HepG2 (cell line): Measurements from ENCODE around the gene TRAK1. TPM values are rescaled to one million over a fixed set of nuclear protein-coding genes. Genes with fewer than 3 reads are reported as not detected.
A peak's percentile ranks its signal among the peaks of the same experiment; 100 is the strongest.

Experiments used
- AHR ChIP-seq: IDR thresholded peaks from 2 replicates; pipeline ENCODE4 v1.6.1; 2018; ENCODE audit warnings: missing genetic modification reagents, missing compliant biosample characterization
- FOSL1 ChIP-seq: sonication (generic); formaldehyde crosslinking; IDR thresholded peaks from 2 replicates; pipeline ENCODE4 v1.9.0; 2021; ENCODE audit warnings: missing genetic modification reagents, borderline replicate concordance
- KLF6 ChIP-seq: IDR thresholded peaks from 2 replicates; pipeline ENCODE4 v1.8.0; 2016; ENCODE audit warnings: missing biosample characterization, missing genetic modification reagents
- MED8 ChIP-seq: sonication (generic); formaldehyde crosslinking; IDR thresholded peaks from 2 replicates; pipeline ENCODE4 v1.8.1; 2023; ENCODE audit warnings: mild to moderate bottlenecking, missing genetic modification reagents; ENCODE audit not compliant: insufficient replicate concordance
- MXD4 ChIP-seq: IDR thresholded peaks from 2 replicates; pipeline ENCODE4 v1.6.1; 2016; ENCODE audit warnings: mild to moderate bottlenecking, missing biosample characterization, missing genetic modification reagents
- NCOA1 ChIP-seq: sonication (generic); formaldehyde crosslinking; IDR thresholded peaks from 2 replicates; pipeline ENCODE4 v1.9.0; 2021; ENCODE audit warnings: missing genetic modification reagents
- NFE2 ChIP-seq: sonication (generic); formaldehyde crosslinking; IDR thresholded peaks from 2 replicates; pipeline ENCODE4 v1.4.0; 2020; ENCODE audit warnings: missing genetic modification reagents
- PAF1 ChIP-seq: IDR thresholded peaks from 2 replicates; pipeline ENCODE4 v1.6.1; 2016; ENCODE audit warnings: missing genetic modification reagents, missing compliant biosample characterization
- PRMT3 ChIP-seq: sonication (generic); formaldehyde crosslinking; IDR thresholded peaks from 2 replicates; pipeline ENCODE4 v1.8.1; 2022; ENCODE audit warnings: low read depth, mild to moderate bottlenecking, moderate library complexity, missing genetic modification reagents, borderline replicate concordance
- SIX1 ChIP-seq: sonication (generic); formaldehyde crosslinking; IDR thresholded peaks from 2 replicates; pipeline ENCODE4 v1.4.0; 2020; ENCODE audit warnings: missing genetic modification reagents, borderline replicate concordance
- THYN1 ChIP-seq: sonication (generic); formaldehyde crosslinking; IDR thresholded peaks from 2 replicates; pipeline ENCODE4 v1.8.1; 2023; ENCODE audit warnings: low read depth, mild to moderate bottlenecking, moderate library complexity, missing genetic modification reagents, borderline replicate concordance
- TOPORS ChIP-seq: sonication (generic); formaldehyde crosslinking; IDR thresholded peaks from 2 replicates; pipeline ENCODE4 v1.8.0; 2023; ENCODE audit warnings: mild to moderate bottlenecking, missing genetic modification reagents
- ZNF207 ChIP-seq: fragments of 450-650 bp; IDR thresholded peaks from 2 replicates; pipeline ENCODE4 v1.6.1; 2016; ENCODE audit warnings: antibody characterized with exemption, borderline replicate concordance
- ZNF264 ChIP-seq: sonication (generic); formaldehyde crosslinking; IDR thresholded peaks from 2 replicates; pipeline ENCODE4 v1.4.0; 2020; ENCODE audit warnings: missing genetic modification reagents
- ZNF3 ChIP-seq: IDR thresholded peaks from 2 replicates; pipeline ENCODE4 v1.7.0; 2017; ENCODE audit warnings: inconsistent platforms
- ZNF335 ChIP-seq: sonication (generic); formaldehyde crosslinking; IDR thresholded peaks from 2 replicates; pipeline ENCODE4 v1.4.0; 2020; ENCODE audit warnings: missing genetic modification reagents
- ZNF44 ChIP-seq: sonication (generic); formaldehyde crosslinking; IDR thresholded peaks from 2 replicates; pipeline ENCODE4 v1.5.1; 2020; ENCODE audit warnings: mild to moderate bottlenecking, missing genetic modification reagents
- ZNF577 ChIP-seq: sonication (generic); formaldehyde crosslinking; IDR thresholded peaks from 2 replicates; pipeline ENCODE4 v1.4.0; 2020; ENCODE audit warnings: mild to moderate bottlenecking, low read depth, missing genetic modification reagents, borderline replicate concordance
- ZNF776 ChIP-seq: sonication (generic); formaldehyde crosslinking; IDR thresholded peaks from 2 replicates; pipeline ENCODE4 v1.4.0; 2020; ENCODE audit warnings: mild to moderate bottlenecking, missing genetic modification reagents
- ZNF883 ChIP-seq: sonication (generic); formaldehyde crosslinking; IDR thresholded peaks from 2 replicates; pipeline ENCODE4 v1.5.1; 2020; ENCODE audit warnings: mild to moderate bottlenecking, missing genetic modification reagents; ENCODE audit errors: not compliant biosample characterization
- ZSCAN21 ChIP-seq: sonication (generic); formaldehyde crosslinking; IDR thresholded peaks from 2 replicates; pipeline ENCODE4 v1.8.0; 2022; ENCODE audit warnings: mild to moderate bottlenecking, missing genetic modification reagents, moderate library complexity, borderline replicate concordance
- polyA plus RNA-seq, 8 experiments: library from polyadenylated mRNA; depleted of rRNA in 3 of 8; stranded (reverse) in 7 of 8; unstranded in 1 of 8; fragments of >200 nt; fragmentation: Illumina TruSeq in 4 of 8; extraction: Trizol in 4 of 8; gene quantifications; 2 replicates each; pipeline versions ENCODE4 v1.2.1 to v1.2.3, GENCODE V29; 2011 to 2016; ENCODE audit warnings: low read depth in 4 of 8, missing spikeins in 1 of 8, mixed read lengths in 1 of 8; ENCODE audit not compliant: insufficient read depth in 1 of 8
- total RNA-seq, 5 experiments: library from RNA; depleted of rRNA; stranded (reverse); fragments of >200 nt; fragmentation: Illumina TruSeq; extraction: Trizol; gene quantifications; 2 replicates each; pipeline ENCODE4 v1.2.3, GENCODE V29; 2016; ENCODE audit warnings: low read depth in 1 of 5
- TF ChIP-seq, protein P1 (sequence below): sonication (generic); formaldehyde crosslinking; IDR thresholded peaks from 2 replicates; pipeline ENCODE4 v1.4.0; 2020; ENCODE audit warnings: low read depth, missing genetic modification reagents
- TF ChIP-seq, protein P2 (sequence below): IDR thresholded peaks from 2 replicates; pipeline ENCODE4 v1.6.1; 2016; ENCODE audit warnings: low read depth
- TF ChIP-seq, protein P3 (sequence below): sonication (generic); formaldehyde crosslinking; IDR thresholded peaks from 2 replicates; pipeline ENCODE4 v1.8.1; 2023; ENCODE audit warnings: mild to moderate bottlenecking, missing genetic modification reagents, borderline replicate concordance
- TF ChIP-seq, protein P4 (sequence below): sonication (generic); formaldehyde crosslinking; IDR thresholded peaks from 2 replicates; pipeline ENCODE4 v1.8.0; 2022; ENCODE audit warnings: missing genetic modification reagents, mild to moderate bottlenecking, borderline replicate concordance

TRAK1 gene
- total and polyA plus RNA-seq, 2 of the 13 experiments (the other 11 are each of a cell fraction or from before 2014, with no cell fraction given) = 20.5 to 46.6 TPM

DNA sequence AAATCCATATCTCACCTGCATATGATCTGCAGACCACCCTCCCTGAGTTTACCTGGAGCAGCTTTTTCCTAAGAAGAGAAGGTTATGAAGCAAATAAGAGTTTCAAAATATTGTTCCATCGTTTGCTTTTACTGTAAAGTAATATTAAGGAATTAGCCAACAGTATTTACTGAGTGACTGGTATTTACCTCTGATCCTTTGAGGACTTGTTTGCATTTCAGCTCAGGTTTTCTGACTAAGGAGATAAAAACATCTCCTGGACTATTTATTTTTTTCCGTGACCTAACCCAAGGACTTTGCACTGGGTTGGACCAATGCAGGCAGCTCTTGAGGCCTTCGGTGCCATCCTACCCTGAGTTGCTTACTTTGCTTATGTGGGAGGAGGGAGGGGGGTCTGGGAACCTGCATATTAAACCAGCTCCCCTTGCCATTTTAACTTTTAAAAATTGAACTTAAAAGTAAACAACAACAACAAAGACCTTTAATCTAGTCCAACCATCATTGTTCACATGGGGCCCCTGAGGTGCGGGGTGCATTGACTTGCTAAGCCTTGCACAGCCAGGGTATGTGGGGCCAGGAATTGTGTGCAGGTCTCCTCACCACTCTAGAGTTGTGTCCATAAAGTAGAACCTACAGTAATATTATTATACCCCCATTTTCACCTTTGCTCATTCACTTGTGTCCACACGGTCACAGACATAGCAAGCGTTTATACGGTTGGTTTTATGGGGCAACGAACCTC, 39.3 kb downstream of the TRAK1 start (continued):
- TF ChIP-seq, protein P1, sequence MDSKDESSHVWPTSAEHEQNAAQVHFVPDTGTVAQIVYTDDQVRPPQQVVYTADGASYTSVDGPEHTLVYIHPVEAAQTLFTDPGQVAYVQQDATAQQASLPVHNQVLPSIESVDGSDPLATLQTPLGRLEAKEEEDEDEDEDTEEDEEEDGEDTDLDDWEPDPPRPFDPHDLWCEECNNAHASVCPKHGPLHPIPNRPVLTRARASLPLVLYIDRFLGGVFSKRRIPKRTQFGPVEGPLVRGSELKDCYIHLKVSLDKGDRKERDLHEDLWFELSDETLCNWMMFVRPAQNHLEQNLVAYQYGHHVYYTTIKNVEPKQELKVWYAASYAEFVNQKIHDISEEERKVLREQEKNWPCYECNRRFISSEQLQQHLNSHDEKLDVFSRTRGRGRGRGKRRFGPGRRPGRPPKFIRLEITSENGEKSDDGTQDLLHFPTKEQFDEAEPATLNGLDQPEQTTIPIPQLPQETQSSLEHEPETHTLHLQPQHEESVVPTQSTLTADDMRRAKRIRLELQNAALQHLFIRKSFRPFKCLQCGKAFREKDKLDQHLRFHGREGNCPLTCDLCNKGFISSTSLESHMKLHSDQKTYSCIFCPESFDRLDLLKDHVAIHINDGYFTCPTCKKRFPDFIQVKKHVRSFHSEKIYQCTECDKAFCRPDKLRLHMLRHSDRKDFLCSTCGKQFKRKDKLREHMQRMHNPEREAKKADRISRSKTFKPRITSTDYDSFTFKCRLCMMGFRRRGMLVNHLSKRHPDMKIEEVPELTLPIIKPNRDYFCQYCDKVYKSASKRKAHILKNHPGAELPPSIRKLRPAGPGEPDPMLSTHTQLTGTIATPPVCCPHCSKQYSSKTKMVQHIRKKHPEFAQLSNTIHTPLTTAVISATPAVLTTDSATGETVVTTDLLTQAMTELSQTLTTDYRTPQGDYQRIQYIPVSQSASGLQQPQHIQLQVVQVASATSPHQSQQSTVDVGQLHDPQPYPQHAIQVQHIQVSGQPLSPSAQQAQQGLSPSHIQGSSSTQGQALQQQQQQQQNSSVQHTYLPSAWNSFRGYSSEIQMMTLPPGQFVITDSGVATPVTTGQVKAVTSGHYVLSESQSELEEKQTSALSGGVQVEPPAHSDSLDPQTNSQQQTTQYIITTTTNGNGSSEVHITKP = peak; percentile 70; the same call in 1 of the 2 replicates
- TF ChIP-seq, protein P2, sequence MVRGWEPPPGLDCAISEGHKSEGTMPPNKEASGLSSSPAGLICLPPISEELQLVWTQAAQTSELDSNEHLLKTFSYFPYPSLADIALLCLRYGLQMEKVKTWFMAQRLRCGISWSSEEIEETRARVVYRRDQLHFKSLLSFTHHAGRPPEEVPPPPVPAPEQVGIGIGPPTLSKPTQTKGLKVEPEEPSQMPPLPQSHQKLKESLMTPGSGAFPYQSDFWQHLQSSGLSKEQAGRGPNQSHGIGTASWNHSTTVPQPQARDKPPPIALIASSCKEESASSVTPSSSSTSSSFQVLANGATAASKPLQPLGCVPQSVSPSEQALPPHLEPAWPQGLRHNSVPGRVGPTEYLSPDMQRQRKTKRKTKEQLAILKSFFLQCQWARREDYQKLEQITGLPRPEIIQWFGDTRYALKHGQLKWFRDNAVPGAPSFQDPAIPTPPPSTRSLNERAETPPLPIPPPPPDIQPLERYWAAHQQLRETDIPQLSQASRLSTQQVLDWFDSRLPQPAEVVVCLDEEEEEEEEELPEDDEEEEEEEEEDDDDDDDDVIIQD (CRISPR knock-in tag) = peak; percentile 80
- TF ChIP-seq ZNF3 (CRISPR knock-in tag) (no peak), ZNF207 (no peak), PAF1 (CRISPR knock-in tag) (no peak), ZNF776 (no peak), ZNF335 (CRISPR knock-in tag) (no peak), ZNF883 (CRISPR knock-in tag) (no peak), MED8 (CRISPR knock-in tag) (no peak), AHR (no peak), FOSL1 (CRISPR knock-in tag) (peak; percentile 95), SIX1 (CRISPR knock-in tag) (peak; percentile 95), ZNF577 (CRISPR knock-in tag) (no peak), ZNF44 (no peak), KLF6 (CRISPR knock-in tag) (peak; percentile 88), PRMT3 (CRISPR knock-in tag) (no peak), THYN1 (CRISPR knock-in tag) (no peak), ZSCAN21 (CRISPR knock-in tag) (no peak), NFE2 (CRISPR knock-in tag) (no peak), MXD4 (CRISPR knock-in tag) (no peak), NCOA1 (CRISPR knock-in tag) (peak; percentile 86; the same call in 1 of the 2 replicates), TOPORS (no peak), ZNF264 (CRISPR knock-in tag) (peak; percentile 66)
- TF ChIP-seq, protein P3, sequence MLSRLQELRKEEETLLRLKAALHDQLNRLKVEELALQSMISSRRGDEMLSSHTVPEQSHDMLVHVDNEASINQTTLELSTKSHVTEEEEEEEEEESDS (CRISPR knock-in tag) = no peak
- TF ChIP-seq, protein P4, sequence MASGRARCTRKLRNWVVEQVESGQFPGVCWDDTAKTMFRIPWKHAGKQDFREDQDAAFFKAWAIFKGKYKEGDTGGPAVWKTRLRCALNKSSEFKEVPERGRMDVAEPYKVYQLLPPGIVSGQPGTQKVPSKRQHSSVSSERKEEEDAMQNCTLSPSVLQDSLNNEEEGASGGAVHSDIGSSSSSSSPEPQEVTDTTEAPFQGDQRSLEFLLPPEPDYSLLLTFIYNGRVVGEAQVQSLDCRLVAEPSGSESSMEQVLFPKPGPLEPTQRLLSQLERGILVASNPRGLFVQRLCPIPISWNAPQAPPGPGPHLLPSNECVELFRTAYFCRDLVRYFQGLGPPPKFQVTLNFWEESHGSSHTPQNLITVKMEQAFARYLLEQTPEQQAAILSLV (CRISPR knock-in tag) = no peak
